Tibial nerve (tissue), 4 donors: ENCODE results near the gene TBC1D1. TPM values are rescaled to one million over a fixed set of nuclear protein-coding genes. Genes with fewer than 3 reads are reported as not detected.

Experiments
- DNase-seq, 2 donors: peaks; one replicate each; pipeline ENCODE4 v3.0.0-alpha.2; 2019; ENCODE audit warnings: low spot score in 2 of 2
- H3K27ac ChIP-seq, 4 donors: fragments of 200-600 bp; sonication (generic) in 3 of 4; one replicate each; pipeline ENCODE4 v1.5.1; 2017 to 2019; ENCODE audit warnings: mild to moderate bottlenecking in 1 of 4
- H3K27me3 ChIP-seq, 2 donors: fragments of 200-600 bp; sonication (generic) in 1 of 2; one replicate each; pipeline versions ENCODE4 v1.5.1 to v1.6.0; 2017 to 2019
- H3K36me3 ChIP-seq, 3 donors: fragments of 200-600 bp; sonication (generic); one replicate each; pipeline ENCODE4 v1.5.1; 2018 to 2019
- H3K4me1 ChIP-seq, 4 donors: fragments of 200-600 bp; sonication (generic) in 3 of 4; one replicate each; pipeline ENCODE4 v1.5.1; 2017 to 2019
- H3K4me3 ChIP-seq, 4 donors: fragments of 200-600 bp; sonication (generic) in 3 of 4; one replicate each; pipeline ENCODE4 v1.5.1; 2017 to 2019; ENCODE audit warnings: mild to moderate bottlenecking in 1 of 4, moderate library complexity in 1 of 4
- H3K9me3 ChIP-seq, 4 donors: fragments of 200-600 bp; sonication (generic) in 3 of 4; one replicate each; pipeline ENCODE4 v1.5.1; 2017 to 2019
- EP300 ChIP-seq, 2 donors: sonication (generic); formaldehyde crosslinking; IDR thresholded peaks; one replicate each; pipeline ENCODE4 v1.6.1; 2017; ENCODE audit warnings: antibody characterized with exemption in 2 of 2, mild to moderate bottlenecking in 1 of 2
- POLR2A ChIP-seq, 2 donors: fragments of 450-650 bp; IDR thresholded peaks; one replicate each; pipeline ENCODE4 v1.6.1; 2017; ENCODE audit warnings: antibody characterized with exemption in 2 of 2, mild to moderate bottlenecking in 2 of 2, moderate library complexity in 2 of 2
- WGBS, 2 donors: methylation state at CpG; one replicate each; pipeline ENCODE4 v1.1.5; 2018; 5-methylcytosine and 5-hydroxymethylcytosine counted together
- total RNA-seq, 4 donors: library from RNA; depleted of rRNA; stranded (reverse); fragments of >200 nt; gene quantifications; one replicate each; pipeline ENCODE4 v1.1.0, GENCODE V29; 2016
- TF ChIP-seq, protein P1 (sequence below), 5 experiments: fragments of 200-600 bp in 3 of 5; fragments of 450-650 bp in 2 of 5; sonication (generic) in 3 of 5; IDR thresholded peaks; one replicate each; pipeline ENCODE4 v1.5.1; 2016 to 2019; ENCODE audit warnings: antibody characterized with exemption in 5 of 5, mild to moderate bottlenecking in 3 of 5, moderate library complexity in 2 of 5

TBC1D1 gene
- total RNA-seq, 4 donors from 2014 or later: 41.6 to 97.8 (median 62.5) TPM

DNA sequence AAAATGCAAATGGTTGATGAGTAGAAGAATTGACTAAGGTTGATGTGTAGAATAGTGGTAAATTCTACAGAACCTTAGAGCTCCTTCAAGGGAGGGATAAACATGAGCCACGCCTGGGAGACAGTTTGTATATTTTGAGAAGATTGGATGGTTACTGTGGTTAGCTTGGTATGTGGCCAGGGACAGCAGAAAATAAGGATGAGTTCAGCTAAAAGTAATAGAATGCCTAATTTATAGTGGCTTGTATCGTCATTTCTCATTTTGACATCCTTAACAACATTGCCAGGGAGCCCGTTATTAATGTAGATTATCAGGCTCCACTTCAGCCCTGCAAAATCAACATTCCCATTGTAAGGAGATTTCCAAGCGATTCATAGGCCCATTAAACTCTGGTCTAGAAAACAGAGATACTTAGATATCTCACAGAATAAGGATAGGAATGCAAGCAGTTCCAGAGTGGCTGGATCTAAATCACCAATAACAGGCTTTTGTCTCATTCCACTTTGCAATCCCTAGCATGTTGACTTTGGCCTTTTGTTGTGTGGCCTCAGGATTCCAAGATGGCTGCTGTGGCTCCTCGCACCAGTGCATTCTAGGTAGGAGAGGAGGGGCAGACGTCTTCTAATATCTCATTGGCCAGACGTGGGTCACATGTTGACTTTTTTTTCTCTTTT is 62.9 kb downstream of the TBC1D1 start:
- H3K9me3 ChIP-seq: no peaks in the 10 kb centered on the region
- TF ChIP-seq EP300 (IDR thresholded peaks at IDR 0.05) (no peak), POLR2A (IDR thresholded peaks at IDR 0.05) (no peak)
- TF ChIP-seq, protein P1, sequence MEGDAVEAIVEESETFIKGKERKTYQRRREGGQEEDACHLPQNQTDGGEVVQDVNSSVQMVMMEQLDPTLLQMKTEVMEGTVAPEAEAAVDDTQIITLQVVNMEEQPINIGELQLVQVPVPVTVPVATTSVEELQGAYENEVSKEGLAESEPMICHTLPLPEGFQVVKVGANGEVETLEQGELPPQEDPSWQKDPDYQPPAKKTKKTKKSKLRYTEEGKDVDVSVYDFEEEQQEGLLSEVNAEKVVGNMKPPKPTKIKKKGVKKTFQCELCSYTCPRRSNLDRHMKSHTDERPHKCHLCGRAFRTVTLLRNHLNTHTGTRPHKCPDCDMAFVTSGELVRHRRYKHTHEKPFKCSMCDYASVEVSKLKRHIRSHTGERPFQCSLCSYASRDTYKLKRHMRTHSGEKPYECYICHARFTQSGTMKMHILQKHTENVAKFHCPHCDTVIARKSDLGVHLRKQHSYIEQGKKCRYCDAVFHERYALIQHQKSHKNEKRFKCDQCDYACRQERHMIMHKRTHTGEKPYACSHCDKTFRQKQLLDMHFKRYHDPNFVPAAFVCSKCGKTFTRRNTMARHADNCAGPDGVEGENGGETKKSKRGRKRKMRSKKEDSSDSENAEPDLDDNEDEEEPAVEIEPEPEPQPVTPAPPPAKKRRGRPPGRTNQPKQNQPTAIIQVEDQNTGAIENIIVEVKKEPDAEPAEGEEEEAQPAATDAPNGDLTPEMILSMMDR (IDR thresholded peaks at IDR 0.05): no peak
- 78 to 83% methylated on average over 7 of the region's 7 CpGs for WGBS, 2 donors
- H3K27me3 ChIP-seq: no peaks in the 10 kb centered on the region
- no peaks in the 10 kb centered on the region for H3K36me3 ChIP-seq
- H3K27ac ChIP-seq: no peak overlapping the region
- no peak overlapping the region for H3K4me3 ChIP-seq
- no peak for DNase-seq
- H3K4me1 ChIP-seq: no peaks in the 10 kb centered on the region

DNA sequence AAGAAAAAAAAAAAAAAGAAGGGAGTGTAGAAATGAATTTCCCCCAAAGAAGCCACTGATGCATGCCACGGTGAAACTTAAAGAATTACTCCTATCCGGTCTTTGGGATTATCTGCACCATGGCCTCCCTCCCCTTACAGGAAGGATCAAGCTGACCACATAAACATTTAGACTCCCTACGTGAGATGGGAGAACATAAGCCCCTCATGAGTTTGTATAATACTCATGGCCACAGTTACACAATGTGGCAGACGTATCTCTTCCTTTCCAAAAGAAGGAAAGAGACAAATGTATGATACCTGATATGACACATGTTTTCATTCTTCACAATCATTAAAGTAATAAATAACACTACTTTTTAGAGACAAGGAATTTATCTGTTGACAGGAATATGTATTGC is 66.1 kb downstream of the TBC1D1 start:
- WGBS, 2 donors: 68 to 87% methylated on average over 4 of the region's 4 CpGs
- TF ChIP-seq, protein P1 (IDR thresholded peaks at IDR 0.05): no peak
- TF ChIP-seq POLR2A (IDR thresholded peaks at IDR 0.05): no peak
- TF ChIP-seq EP300 (IDR thresholded peaks at IDR 0.05): no peak
- Histone ChIP-seq H3K27me3 (no peaks in the 10 kb centered on the region), H3K9me3 (no peaks in the 10 kb centered on the region), H3K27ac (no peak overlapping the region), H3K36me3 (no peaks in the 10 kb centered on the region), H3K4me3 (no peak overlapping the region), H3K4me1 (no peaks in the 10 kb centered on the region)
- DNase-seq: no peak

DNA sequence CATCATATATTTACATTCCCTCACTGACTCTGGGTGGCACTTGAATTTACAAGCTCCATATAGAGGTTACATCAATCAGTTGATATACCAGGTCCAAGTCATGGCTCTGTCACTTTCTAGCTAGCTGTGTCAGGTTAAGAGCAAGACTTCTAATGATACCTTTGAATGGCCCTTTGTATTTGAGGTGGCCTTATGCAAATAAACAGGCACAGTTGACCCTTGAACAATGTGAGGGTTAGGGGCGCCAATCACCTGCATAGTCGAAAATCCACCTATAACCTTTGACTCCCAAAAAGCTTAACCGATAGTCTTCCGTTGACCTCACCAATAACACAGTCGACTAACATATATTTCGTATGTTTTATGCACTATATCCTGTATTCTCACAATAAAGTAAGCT is 68.0 kb downstream of the TBC1D1 start:
- DNase-seq: no peak
- Histone ChIP-seq H3K27ac (no peak overlapping the region), H3K36me3 (no peaks in the 10 kb centered on the region), H3K27me3 (no peaks in the 10 kb centered on the region), H3K4me3 (no peak overlapping the region), H3K4me1 (no peaks in the 10 kb centered on the region), H3K9me3 (no peaks in the 10 kb centered on the region)
- WGBS, 2 donors: 78 to 95% methylated on average over 6 of the region's 6 CpGs
- TF ChIP-seq, protein P1 (IDR thresholded peaks at IDR 0.05): no peak
- TF ChIP-seq EP300 (IDR thresholded peaks at IDR 0.05) (no peak), POLR2A (IDR thresholded peaks at IDR 0.05) (no peak)

DNA sequence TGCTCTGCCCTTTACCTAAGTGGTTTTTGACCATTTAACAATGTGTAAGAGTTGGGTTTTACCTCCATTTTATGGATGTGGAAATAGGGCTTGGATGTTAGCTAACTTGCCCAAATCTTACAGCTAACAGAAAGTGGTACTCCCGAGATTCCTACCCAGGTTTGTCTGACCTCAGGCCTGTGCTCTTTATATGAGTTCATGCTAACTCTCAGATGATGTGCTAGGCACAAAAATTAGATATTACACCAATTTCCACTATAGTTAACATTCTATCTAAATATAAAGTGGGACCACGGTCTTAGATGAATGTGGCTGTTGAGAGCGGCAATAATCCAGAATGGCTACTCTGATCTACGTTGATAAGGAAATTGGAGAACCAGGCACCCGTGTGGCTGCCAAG is 69.2 kb downstream of the TBC1D1 start, which contains the start of gene PTTG2:
TSS of gene PTTG2 (plus strand) at position 301 of the 400 bp plus-strand sequence. CDS start at position 338, 37 bp downstream.
- no peaks in the 10 kb centered on the region for H3K36me3 ChIP-seq
- no peak for DNase-seq
- no peaks in the 10 kb centered on the region for H3K4me1 ChIP-seq
- TF ChIP-seq POLR2A (IDR thresholded peaks at IDR 0.05): no peak
- no peaks in the 10 kb centered on the region for H3K9me3 ChIP-seq
- no peak within 1 kb of the TSS for H3K4me3 ChIP-seq
- 90% methylated on average over 5 of the region's 5 CpGs for WGBS, 2 donors
- no peak within 1 kb of the TSS for H3K27ac ChIP-seq
- no peaks in the 10 kb centered on the region for H3K27me3 ChIP-seq

DNA sequence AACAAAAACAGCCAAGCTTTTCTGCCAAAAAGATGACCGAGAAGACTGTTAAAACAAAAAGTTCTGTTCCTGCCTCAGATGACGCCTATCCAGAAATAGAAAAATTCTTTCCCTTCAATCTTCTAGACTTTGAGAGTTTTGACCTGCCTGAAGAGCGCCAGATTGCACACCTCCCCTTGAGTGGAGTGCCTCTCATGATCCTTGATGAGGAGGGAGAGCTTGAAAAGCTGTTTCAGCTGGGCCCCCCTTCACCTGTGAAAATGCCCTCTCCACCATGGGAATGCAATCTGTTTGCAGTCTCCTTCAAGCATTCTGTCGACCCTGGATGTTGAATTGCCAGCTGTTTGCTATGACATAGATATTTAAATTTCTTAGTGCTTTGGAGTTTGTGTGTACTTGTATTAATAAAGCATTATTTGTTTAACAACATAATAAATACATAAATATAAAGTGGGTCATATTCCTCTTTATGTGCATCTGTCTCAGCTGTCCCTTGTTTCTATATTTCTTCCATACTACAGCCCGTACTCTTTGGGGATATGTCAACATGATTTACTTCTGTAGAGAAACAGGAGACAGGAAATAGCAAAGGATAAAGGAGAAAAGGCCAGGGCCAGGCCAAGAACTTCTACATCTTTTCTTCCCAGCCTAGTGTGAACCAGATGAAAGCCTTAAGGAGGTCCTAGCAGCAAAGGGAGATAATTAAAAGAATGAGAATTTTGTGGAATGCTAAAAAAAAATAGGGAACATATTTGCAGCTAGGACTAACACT is 70.0 kb downstream of the TBC1D1 start:
- TF ChIP-seq, protein P1 (IDR thresholded peaks at IDR 0.05): no peak
- no peak for TF ChIP-seq POLR2A (IDR thresholded peaks at IDR 0.05)
- TF ChIP-seq EP300 (IDR thresholded peaks at IDR 0.05): no peak
- Histone ChIP-seq H3K36me3 (no peaks in the 10 kb centered on the region), H3K27me3 (no peaks in the 10 kb centered on the region), H3K4me1 (no peaks in the 10 kb centered on the region), H3K27ac (no peak overlapping the region), H3K4me3 (no peak overlapping the region), H3K9me3 (no peaks in the 10 kb centered on the region)
- 59 to 60% methylated on average over 5 of the region's 5 CpGs for WGBS, 2 donors
- DNase-seq: no peak
